Neutrophil (primary cell): ENCODE data around the gene MPZL1.

Experiments
- H3K27ac ChIP-seq: fragments of 200-600 bp; sonication (generic); 2 replicates; pipeline ENCODE4 v1.5.1; 2016; ENCODE audit warnings: mild to moderate bottlenecking, moderate library complexity
- H3K27me3 ChIP-seq: fragments of 200-600 bp; sonication (generic); 2 replicates; pipeline ENCODE4 v1.6.0; 2016; ENCODE audit warnings: mild to moderate bottlenecking
- H3K36me3 ChIP-seq: fragments of 200-600 bp; sonication (generic); 2 replicates; pipeline ENCODE4 v1.5.1; 2017
- H3K4me1 ChIP-seq, 2 experiments: fragments of 200-600 bp in 1 of 2; sonication (generic) in 1 of 2; 1 replicate in 1 of 2; 2 replicates in 1 of 2; pipeline versions ENCODE4 v1.5.1 to v1.6.1; 2013 to 2016; ENCODE audit warnings: low read depth in 1 of 2, low read length in 1 of 2, mild to moderate bottlenecking in 1 of 2, moderate library complexity in 1 of 2; ENCODE audit not compliant: control insufficient read depth in 1 of 2, insufficient read depth in 1 of 2
- H3K4me3 ChIP-seq, 2 experiments: fragments of 200-600 bp in 1 of 2; sonication (generic) in 1 of 2; 1 replicate in 1 of 2; 2 replicates in 1 of 2; pipeline ENCODE4 v1.5.1; 2013 to 2016; ENCODE audit warnings: low read depth in 1 of 2, low read length in 1 of 2, mild to moderate bottlenecking in 1 of 2, moderate library complexity in 1 of 2
- H3K9me3 ChIP-seq: fragments of 200-600 bp; sonication (generic); 2 replicates; pipeline ENCODE4 v1.5.1; 2016
- CTCF ChIP-seq: fragments of 200-600 bp; sonication (generic); IDR thresholded peaks from 2 replicates; pipeline ENCODE4 v1.5.1; 2016; ENCODE audit warnings: antibody characterized with exemption

Gene MPZL1

DNA sequence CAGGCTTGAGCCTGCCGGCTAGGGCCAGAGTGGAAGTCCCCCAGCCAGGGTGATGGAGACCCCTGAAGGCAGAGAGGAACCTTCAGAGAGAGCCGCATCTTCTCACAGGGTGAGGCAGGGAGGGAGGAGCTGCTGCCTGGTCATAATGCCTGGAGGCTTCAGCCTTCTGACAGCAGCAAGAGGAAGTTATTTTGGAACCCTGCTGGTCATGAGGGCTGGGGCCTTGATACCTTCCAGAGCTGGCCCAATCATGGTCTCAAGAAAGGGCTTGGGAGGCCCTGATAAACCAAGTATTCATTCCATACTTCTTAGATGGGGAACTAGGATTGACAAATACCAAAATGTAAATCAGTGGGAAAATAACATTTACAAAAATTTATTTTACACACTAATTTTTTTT, 26.6 kb upstream of the MPZL1 start:
- no peaks in the 10 kb centered on the region for H3K9me3 ChIP-seq
- H3K27me3 ChIP-seq = no peaks in the 10 kb centered on the region
- H3K4me3 ChIP-seq = no peak overlapping the region
- H3K4me1 ChIP-seq = no peaks in the 10 kb centered on the region
- H3K27ac ChIP-seq = peak overlapping the region; percentile 57
- peaks cover 100% of the 10 kb centered on the region for H3K36me3 ChIP-seq
- TF ChIP-seq CTCF = no peak

- no peak overlapping the region for H3K4me3 ChIP-seq
- H3K36me3 ChIP-seq = peaks cover 100% of the 10 kb centered on the region
- H3K27ac ChIP-seq = peak overlapping the region; percentile 57
- no peaks in the 10 kb centered on the region for H3K9me3 ChIP-seq
- no peaks in the 10 kb centered on the region for H3K4me1 ChIP-seq
- H3K27me3 ChIP-seq = no peaks in the 10 kb centered on the region
- TF ChIP-seq CTCF = no peak
Measured at GRCh38 chr1:167695756-167696561, 25.8 kb upstream of the MPZL1 start.

DNA sequence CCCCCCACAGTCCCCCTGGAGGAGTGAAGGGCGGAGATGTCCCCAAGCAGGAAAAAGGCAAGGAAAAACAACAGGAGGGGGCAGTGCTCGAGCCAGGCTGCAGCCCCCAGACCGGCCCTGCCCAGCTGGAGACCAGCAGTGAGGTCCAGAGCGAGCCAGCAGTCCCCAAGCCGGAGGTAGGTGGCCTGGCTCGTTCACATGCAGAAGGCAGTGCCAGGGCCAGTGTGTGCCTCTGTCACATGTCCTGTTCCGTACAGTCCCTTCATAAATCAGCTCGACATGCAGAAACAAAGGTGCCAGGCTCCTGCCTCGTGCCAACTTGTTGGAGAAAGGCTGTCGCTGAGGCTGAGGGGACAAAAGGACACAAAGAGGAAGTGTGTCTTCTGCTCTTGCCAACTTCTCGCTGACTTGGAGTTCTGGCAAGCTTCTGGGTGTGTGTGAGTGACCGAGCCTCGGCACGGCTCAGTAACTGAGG, 24.1 kb upstream of the MPZL1 start:
- no peak for TF ChIP-seq CTCF
- Histone ChIP-seq H3K36me3 (peaks cover 100% of the 10 kb centered on the region), H3K27me3 (no peaks in the 10 kb centered on the region), H3K4me3 (no peak overlapping the region), H3K9me3 (no peaks in the 10 kb centered on the region), H3K4me1 (no peaks in the 10 kb centered on the region), H3K27ac (peak overlapping the region; percentile 43)

GRCh38 chr1:167698313-167698712, 23.5 kb upstream of the MPZL1 start:
- no peaks in the 10 kb centered on the region for H3K9me3 ChIP-seq
- H3K4me3 ChIP-seq = no peak overlapping the region
- peak overlapping the region; percentile 43 for H3K27ac ChIP-seq
- H3K4me1 ChIP-seq = no peaks in the 10 kb centered on the region
- H3K36me3 ChIP-seq = peaks cover 100% of the 10 kb centered on the region
- TF ChIP-seq CTCF = no peak
- no peaks in the 10 kb centered on the region for H3K27me3 ChIP-seq

DNA sequence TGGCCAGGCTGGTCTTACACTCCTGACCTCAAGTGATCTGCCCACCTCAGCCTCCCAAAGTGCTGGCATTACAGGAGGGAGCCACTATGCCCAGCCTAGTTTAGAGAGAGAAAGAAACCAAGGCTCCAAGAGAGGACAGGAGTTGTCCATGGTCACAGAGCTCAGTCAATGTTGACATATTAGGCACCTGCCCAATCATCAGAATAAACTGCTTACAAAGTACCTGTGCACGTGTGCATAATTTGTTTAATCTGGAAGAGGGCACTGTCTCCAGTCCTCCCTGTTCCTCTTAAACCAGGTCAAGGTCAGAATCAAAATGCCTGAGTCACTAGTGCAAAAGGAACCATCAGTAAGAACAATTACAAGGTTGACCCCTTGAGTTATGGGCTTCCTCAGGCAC, 20.3 kb upstream of the MPZL1 start:
- Histone ChIP-seq H3K36me3 (peaks cover 100% of the 10 kb centered on the region), H3K27me3 (no peaks in the 10 kb centered on the region), H3K4me3 (no peak overlapping the region), H3K4me1 (no peaks in the 10 kb centered on the region), H3K27ac (peak overlapping the region; percentile 32), H3K9me3 (no peaks in the 10 kb centered on the region)
- no peak for TF ChIP-seq CTCF
